Measurements from ENCODE around the gene VASP. TPM values are rescaled to one million over a fixed set of nuclear protein-coding genes. Genes with fewer than 3 reads are reported as not detected.
"Not testable (repeated sequence)": the region's sequence is repeated elsewhere in the genome, so short reads cannot be mapped to it uniquely, and the experiment has no call there.

The VASP gene
- total RNA-seq, 1 donor from 2014 or later = 35.5 TPM

DNA sequence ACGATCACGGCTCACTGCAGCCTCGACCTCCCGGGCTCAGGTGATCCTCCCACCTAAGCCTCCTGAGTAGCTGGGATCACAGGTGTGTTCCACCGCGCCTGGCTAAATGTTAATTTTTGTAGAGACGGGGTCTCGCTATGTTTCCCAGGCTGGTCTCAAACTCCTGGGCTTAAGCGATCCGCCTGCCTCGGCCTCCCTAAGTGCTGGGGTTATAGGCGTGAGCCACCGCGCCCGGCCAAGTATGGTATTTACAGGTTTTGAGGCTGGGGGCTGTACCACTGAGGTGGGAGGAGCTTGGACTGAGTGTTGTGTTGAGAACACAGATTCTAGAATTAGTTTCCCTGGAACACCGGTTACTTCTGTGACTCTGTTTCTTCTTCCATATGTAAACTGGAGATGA is 9.5 kb upstream of the VASP start:
- no peak for DNase-seq

- no peak for DNase-seq
Observed at GRCh38 chr19:45498411-45499195, 8.7 kb upstream of the VASP start, which contains the start of gene PPM1N. TSS of gene PPM1N (plus strand) at chr19:45498443. CDS start at chr19:45498473, 30 bp downstream.

- DNase-seq = no peak
Observed at GRCh38 chr19:45499196-45500180, 7.8 kb upstream of the VASP start.

DNA sequence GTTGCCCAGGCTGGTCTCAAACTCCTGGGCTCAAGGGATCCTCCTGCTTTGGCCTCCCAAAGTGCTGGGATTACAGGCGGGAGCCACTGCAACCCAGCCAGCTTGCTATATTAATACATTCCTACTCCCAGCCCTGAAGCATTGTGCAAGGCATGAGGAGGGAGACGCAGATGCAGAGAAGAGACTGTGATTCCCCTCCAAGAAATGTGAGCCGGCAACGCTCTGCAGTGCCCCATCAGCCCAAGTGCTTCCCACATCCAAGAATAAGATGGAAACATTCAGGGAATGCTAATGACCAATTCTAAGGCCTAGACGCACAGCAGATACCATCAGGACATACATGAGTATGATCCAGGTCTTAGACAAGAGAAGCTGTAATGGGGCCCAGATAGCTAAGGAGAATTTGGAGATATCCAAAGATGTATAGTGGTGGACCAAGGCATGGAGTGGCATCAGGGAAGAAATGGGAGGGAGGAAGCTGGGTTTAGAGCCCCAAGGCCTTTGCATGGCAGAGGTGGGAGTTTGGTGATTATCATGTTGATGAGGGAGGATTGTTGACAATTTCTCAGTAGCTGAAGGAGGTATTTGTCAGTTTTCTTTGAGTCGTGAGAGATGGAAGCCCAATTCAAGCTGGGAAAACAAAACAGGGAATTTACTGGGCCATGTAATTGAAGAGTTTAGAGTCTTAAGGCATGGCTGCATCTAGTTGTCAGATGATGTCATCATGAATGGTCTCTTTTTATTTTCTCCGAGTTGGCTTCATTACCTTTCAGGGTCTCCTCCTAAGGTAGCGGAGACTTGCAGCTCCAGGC is 6.2 kb upstream of the VASP start:
- no peak for DNase-seq

- DNase-seq = no peak
Observed at GRCh38 chr19:45501730-45502014, 5.6 kb upstream of the VASP start.

DNA sequence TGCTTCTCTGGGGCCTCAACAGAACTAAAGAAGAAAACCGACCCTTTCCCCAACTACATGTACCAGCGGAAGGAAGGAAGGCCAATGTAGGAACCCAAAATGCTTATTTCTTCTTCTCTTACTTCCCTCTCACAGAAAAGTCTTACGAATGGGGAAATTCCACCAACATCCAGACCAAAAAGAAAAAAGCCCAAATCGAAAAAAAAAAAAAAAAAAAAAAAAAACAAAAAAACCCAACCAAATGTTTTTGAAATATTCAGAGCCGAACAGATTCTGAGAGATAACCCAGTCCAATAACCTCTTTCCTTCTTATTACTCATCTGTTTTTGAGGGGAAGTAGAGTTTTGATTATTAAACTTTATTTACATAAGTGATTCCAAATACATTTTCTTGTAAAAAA is 5.2 kb upstream of the VASP start:
- DNase-seq = no peak

GRCh38 chr19:45503909-45504308 is 3.4 kb upstream of the VASP start:
- DNase-seq = no peak

DNA sequence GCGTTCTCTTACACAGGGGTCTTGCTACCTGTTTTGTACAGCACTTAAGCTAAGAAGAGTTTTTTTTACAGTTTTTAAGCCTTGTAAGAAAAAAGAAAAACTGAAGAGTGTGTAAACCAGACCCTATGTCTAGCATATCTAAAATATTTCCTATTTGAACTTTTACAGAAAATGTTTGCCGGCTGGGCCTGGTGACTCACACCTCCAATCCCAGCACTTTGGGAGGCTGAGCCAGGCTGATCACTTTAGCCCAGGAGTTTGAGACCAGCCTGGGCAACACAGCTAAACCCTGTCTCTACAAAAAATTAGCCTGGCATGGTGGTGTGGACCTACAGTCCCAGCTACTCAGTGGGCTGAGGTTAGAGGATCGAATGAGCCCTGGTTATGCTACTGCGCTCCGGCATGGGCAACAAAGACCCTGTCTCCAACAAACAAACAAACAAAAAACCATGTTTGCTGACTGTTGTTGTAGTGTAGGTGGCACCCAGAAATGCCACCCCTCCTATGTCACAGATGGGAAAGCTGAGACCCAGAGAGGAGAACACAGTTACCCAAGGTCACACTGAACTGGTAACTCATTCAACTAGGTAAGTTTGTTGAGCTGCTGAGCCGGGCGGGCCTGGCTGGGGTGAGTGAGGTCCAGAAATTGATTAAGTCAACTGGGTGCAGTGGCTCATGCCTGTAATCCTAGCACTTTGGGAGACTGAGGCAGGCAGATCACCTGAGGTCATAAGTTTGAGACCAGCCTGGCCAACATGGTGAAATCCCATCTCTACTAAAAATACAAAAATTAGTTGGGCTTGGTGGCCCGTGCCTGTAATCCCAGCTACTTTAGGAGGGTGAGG is 1.9 kb upstream of the VASP start:
- no peak for DNase-seq

- no peak for DNase-seq
Observed at GRCh38 chr19:45505996-45506245, 1.4 kb upstream of the VASP start.

DNA sequence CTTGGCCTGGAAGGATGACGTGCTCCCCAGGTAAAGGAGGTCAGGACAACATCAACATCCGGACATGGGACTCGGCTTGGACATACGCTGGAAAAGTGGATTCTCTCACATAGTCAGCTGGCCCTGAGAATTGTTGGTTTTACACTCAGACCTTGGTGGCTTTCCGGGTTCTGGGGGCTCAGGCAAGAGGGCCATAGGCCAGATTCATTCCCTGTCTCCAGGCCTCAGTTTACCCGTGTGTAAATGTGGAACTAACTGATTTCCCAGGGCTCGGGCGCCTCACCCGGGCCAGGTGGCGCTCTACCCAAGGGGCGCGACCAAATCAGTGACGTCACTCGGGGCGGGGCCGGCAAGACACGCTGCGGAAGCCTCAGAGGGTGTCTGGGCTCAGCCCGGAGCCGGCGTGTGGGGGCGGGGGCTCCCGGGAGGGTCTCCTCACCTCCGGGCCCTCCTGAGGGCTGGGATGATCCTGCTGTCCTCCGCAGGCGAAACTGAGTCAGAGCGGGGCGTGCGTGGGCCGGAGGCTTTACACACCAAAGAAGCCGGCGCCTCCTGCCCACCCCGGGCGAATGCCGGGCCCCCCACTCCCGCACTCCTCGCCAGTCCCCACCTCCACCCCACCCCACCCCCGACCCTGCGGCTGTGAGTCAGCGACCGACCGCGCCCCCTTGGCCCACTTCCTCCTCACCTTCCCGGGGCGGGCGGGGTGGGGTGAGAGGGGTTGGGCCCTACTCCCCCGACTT is 862 bp upstream of the VASP start:
- peak; percentile 71 for DNase-seq

DNA sequence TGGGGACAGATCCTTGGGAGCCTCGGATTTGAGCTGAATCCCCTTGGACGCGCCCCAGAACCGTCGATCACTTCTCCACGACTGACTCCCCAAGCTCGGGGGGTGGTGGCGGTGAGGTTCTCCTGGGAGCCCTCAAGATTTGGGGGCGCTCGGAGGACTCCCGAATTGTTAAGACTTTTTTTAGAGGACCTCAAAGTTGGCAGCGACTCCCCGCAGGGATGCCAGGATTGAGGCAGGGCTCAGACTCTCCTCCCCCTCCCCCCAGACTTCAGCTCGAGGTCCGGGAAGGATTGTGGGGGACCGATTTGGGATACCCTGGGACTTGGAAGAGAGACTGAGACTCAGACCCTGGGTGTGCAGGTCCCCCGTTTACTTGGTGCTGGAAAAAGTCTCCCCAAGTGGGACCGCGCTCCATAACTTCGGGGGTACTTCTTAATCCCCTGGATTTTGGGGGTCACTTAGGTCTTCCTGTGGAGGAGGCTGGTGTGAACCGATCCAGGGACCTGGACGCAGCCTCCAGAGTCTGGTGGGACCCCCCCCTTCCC is 665 bp downstream of the VASP start:
- DNase-seq = no peak

GRCh38 chr19:45508417-45508860 is 1.2 kb downstream of the VASP start:
- DNase-seq = no peak

DNA sequence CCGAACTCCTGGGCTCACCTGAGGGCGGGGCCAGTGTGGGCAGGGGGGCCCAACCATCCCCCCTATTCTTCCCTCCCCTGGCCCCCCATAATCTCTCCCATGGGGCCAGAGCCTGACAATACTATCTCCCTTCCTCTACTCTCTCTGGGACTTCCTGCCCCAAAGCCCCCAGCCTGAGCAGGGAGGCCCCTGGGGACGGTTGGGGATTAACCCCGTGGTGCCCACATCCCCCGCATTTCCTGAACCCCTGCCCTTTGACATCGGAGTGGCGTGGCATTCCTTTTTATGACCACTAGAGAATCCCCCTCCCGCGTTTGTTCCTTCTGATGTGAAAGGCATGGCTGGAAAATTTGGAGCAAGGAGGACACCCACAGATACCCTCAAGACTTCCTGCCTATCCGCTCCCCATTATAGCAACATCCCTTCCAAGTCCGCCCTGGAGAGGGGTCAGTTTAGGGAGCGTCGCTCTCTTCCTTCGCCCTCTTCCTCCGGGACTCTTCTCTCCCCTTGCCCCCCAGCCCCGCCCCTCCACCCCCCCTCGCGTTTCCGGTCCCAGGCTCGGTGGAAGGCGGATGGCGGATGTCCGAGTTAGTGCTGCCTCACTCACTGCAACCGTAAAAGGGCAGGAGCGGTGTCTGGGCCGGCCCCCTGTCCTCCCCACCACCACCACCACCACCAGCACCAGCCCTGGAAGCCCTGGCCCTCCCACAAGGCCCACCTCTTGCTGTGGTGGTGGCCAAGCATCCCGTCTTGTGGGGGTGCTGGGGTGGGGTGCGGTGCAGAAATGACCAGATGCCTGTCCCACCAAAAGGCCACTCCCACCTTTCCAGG is 1.8 kb downstream of the VASP start:
- no peak for DNase-seq

DNA sequence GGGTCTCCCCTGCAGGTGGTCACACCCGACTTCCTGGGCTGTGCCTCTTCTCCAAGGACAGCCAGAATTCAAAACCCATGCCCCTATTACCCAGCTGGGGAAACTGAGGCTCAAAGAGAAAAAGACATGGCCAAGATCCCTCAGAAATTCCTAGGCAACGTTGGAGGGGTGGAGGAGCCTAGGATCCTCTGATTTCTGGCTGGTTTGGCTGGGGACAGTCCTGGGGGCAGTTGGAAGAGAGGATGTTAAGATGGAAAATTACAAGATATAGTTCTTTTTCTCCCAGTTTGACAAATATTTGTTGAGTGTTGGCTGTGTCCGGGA is 2.4 kb downstream of the VASP start:
- no peak for DNase-seq

DNA sequence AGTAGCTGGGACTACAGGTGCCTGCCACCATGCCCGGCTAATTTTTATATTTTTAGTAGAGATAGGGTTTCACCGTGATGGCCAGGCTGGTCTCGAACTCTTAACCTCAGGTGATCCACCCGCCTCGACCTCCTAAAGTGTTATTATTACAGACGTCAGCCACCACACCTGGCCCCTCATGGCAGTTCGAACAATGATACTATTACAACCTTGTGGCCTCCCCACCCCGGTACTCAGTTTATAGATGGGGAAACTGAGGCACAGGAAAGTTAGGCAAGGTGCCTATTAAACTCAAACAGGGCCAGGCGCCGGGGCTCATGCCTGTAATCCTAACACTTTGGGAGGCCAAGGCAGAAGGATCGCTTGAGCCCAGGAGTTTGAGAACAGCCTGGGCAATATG is 3.1 kb downstream of the VASP start:
- not testable (repeated sequence) for DNase-seq

DNA sequence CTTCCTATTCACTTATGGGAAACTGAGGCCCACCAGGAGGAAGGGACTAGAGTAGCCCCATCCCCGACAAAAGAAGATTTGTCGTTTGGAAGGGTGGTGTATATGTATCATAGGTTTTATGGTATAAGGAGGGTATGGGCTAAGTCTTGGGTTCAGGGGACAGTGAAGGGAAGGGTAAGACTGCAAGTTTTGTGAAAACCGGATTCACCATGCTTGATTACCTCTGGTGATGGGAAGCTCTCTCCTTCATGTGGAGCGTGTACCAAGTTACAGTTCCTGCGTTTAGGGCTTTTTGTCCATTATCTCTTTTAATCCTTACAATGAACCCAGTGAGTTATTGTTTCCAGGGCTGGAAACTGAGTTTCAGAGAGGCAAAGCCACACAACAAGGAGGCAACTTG is 3.8 kb downstream of the VASP start:
- no peak for DNase-seq

DNA sequence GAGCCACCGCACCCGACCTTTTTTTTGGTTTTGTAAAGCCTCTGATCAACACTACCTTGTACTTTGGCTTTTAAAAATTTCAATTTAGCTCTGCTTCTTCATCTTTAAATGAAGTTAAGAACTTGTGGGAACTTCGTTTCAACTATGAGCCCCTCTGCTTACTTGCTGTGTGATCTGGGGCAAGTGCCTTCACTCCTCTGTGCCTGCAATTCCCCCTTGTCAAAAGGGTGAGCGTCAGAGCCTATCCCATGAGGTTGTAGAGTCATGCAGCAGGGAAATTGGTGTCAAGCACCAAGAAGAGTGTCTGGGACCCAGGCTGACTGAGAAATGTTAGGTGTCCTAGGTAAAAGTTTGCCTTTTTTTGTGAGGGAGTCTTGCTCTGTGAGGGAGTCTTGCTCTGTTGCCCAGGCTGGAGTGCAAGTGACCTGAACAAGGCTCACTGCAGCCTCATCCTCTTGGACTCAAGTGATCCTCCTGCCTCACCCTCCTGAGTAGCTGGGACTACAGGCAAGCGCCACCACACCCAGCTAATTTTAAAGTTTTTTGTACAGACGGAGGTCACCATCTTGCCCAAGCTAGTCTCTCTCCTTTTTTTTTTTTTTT is 5.7 kb downstream of the VASP start:
- no peak for DNase-seq

DNA sequence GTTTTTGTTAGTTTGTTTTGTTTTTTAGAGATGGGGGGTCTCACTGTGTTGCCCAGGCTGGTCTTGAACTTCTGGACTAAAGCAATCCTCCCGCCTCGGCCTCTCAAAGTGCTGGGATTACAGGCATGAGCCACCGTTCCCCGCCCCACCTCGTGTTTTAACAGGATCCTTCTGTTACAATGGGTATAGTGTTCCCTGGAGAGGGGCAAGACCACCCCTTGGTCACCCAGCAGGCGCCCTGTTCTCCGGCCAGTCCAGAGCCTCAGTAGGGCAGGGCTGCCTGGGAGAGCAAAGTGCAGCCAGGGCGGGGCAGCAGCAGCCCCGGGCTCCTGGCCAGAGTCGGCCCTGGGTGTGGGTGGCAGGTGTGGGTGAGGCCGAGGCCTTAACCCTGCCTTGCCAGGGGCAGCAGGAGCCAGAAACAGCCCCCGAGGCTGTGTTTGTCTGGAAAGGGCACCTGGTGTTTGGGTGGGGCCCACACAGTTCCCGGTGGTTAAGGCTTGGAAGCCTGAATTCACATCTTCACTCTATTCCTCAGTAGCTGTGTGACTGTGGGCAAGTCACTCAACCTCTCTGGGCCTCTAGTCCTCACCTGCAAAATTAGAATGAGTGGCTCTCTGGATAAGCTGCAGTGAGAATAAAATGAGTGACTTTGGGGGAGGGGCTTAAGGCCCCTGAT is 7.2 kb downstream of the VASP start:
- no peak for DNase-seq

GRCh38 chr19:45515081-45515624 is 7.9 kb downstream of the VASP start:
- no peak for DNase-seq
